Measurements from ENCODE around the gene ADGRL4.

GRCh38 chr1:78911956-78912880 is 94.3 kb downstream of the ADGRL4 start:
- TF ChIP-seq POLR2AphosphoS5 (IDR thresholded peaks at IDR 0.05; ENCODE audit: low read depth, low read length) (no peak), POLR2A (IDR thresholded peaks at IDR 0.05; ENCODE audit: low read depth, low read length) (no peak), TAF1 (IDR thresholded peaks at IDR 0.05; ENCODE audit: borderline replicate concordance, low read depth, low read length) (no peak)
